ENCODE data around the gene QRICH1. TPM values are rescaled to one million over a fixed set of nuclear protein-coding genes. Genes with fewer than 3 reads are reported as not detected.
A peak's percentile ranks its signal among the peaks of the same experiment; 100 is the strongest.

Gene QRICH1
- total and polyA plus RNA-seq, 2 of the 13 experiments (the other 11 are each of a cell fraction or from before 2014, with no cell fraction given), result 52.6 to 102 TPM

DNA sequence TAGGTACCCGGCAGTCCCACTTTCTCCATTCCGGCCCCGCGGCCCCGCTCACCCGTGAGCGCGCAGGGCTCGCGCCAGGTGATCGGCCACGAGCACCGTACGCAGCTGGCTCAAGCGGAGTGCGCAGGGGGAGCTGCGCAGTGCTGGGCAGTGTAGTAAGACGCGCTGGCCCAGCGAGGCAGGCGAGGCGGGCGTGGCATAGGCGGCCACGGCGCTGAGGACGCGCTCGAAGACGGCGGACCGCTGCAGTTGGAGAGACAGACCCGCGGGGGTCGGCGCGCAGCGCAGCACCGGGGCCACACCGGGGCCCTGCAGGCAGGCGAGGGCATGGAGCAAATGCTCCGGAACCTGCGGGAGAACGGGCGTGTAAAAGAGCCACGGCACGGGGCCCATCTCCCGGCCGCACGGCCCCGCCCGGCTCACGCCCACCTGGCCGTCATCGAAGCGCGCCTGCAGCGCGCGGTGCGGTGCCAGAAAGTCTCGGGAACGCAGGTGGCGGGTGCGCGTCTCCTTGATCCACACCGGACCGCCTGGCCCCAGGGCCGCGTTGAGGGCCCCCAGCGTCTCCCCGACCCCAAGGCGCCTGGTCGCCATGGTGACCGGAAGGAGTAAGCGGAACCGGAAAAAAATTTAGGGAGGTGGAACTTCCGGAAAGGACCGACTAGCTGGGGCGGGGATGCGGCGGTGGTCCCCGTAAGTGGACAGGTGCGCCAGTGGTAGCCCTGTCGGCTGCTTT is 75.7 kb downstream of the QRICH1 start, which contains the start of gene DALRD3 (continued):
- TF ChIP-seq, protein P1, sequence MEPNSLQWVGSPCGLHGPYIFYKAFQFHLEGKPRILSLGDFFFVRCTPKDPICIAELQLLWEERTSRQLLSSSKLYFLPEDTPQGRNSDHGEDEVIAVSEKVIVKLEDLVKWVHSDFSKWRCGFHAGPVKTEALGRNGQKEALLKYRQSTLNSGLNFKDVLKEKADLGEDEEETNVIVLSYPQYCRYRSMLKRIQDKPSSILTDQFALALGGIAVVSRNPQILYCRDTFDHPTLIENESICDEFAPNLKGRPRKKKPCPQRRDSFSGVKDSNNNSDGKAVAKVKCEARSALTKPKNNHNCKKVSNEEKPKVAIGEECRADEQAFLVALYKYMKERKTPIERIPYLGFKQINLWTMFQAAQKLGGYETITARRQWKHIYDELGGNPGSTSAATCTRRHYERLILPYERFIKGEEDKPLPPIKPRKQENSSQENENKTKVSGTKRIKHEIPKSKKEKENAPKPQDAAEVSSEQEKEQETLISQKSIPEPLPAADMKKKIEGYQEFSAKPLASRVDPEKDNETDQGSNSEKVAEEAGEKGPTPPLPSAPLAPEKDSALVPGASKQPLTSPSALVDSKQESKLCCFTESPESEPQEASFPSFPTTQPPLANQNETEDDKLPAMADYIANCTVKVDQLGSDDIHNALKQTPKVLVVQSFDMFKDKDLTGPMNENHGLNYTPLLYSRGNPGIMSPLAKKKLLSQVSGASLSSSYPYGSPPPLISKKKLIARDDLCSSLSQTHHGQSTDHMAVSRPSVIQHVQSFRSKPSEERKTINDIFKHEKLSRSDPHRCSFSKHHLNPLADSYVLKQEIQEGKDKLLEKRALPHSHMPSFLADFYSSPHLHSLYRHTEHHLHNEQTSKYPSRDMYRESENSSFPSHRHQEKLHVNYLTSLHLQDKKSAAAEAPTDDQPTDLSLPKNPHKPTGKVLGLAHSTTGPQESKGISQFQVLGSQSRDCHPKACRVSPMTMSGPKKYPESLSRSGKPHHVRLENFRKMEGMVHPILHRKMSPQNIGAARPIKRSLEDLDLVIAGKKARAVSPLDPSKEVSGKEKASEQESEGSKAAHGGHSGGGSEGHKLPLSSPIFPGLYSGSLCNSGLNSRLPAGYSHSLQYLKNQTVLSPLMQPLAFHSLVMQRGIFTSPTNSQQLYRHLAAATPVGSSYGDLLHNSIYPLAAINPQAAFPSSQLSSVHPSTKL (CRISPR knock-in tag; IDR thresholded peaks at IDR 0.05), result no peak
- no peak; the same call in 1 of the 2 replicates for TF ChIP-seq HOXA9 (CRISPR knock-in tag; IDR thresholded peaks at IDR 0.05; ENCODE audit: borderline replicate concordance)
- TF ChIP-seq, protein P2, sequence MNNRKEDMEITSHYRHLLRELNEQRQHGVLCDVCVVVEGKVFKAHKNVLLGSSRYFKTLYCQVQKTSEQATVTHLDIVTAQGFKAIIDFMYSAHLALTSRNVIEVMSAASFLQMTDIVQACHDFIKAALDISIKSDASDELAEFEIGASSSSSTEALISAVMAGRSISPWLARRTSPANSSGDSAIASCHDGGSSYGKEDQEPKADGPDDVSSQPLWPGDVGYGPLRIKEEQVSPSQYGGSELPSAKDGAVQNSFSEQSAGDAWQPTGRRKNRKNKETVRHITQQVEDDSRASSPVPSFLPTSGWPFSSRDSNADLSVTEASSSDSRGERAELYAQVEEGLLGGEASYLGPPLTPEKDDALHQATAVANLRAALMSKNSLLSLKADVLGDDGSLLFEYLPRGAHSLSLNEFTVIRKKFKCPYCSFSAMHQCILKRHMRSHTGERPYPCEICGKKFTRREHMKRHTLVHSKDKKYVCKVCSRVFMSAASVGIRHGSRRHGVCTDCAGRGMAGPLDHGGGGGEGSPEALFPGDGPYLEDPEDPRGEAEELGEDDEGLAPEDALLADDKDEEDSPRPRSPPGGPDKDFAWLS (CRISPR knock-in tag; IDR thresholded peaks at IDR 0.05; ENCODE audit: borderline replicate concordance), result peak; percentile 53; the same call in 1 of the 2 replicates
- TF ChIP-seq, protein P3, sequence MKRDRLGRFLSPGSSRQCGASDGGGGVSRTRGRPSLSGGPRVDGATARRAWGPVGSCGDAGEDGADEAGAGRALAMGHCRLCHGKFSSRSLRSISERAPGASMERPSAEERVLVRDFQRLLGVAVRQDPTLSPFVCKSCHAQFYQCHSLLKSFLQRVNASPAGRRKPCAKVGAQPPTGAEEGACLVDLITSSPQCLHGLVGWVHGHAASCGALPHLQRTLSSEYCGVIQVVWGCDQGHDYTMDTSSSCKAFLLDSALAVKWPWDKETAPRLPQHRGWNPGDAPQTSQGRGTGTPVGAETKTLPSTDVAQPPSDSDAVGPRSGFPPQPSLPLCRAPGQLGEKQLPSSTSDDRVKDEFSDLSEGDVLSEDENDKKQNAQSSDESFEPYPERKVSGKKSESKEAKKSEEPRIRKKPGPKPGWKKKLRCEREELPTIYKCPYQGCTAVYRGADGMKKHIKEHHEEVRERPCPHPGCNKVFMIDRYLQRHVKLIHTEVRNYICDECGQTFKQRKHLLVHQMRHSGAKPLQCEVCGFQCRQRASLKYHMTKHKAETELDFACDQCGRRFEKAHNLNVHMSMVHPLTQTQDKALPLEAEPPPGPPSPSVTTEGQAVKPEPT (CRISPR knock-in tag; IDR thresholded peaks at IDR 0.05; ENCODE audit: low read depth), result peak; percentile 78; the same call in 1 of the 2 replicates
- TF ChIP-seq ZNF124 (CRISPR knock-in tag; IDR thresholded peaks at IDR 0.05), result peak; percentile 16; the same call in 1 of the 2 replicates
- TF ChIP-seq ZBTB44 (CRISPR knock-in tag; IDR thresholded peaks at IDR 0.05), result no peak
- peak; percentile 36; the same call in 1 of the 2 replicates for TF ChIP-seq TFDP2 (CRISPR knock-in tag; IDR thresholded peaks at IDR 0.05)
- TF ChIP-seq BCLAF1 (IDR thresholded peaks at IDR 0.05), result no peak
- TF ChIP-seq ZNF18 (CRISPR knock-in tag; IDR thresholded peaks at IDR 0.05; ENCODE audit: insufficient replicate concordance), result peak; percentile 35
- peak in 1 of 2 experiments; percentile 64; a peak in 2 of 4 replicates for TF ChIP-seq POLR2A (IDR thresholded peaks at IDR 0.05; ENCODE audit: insufficient read depth in 1 of 2, low read depth in 2 of 2, low read length in 2 of 2)
- no peak; the same call in 1 of the 2 replicates for TF ChIP-seq JDP2 (CRISPR knock-in tag; IDR thresholded peaks at IDR 0.05; ENCODE audit: borderline replicate concordance)

All from HepG2 (cell line).